22Rv1 (cell line): ENCODE measurements around the gene WDFY4.

Experiments used
- H3K27ac ChIP-seq: fragments of 450-650 bp; 2 replicates; pipeline ENCODE4 v1.5.1; 2017
- ZFX ChIP-seq: fragments of 450-650 bp; IDR thresholded peaks from 2 replicates; pipeline ENCODE4 v1.6.1; 2017; ENCODE audit warnings: antibody characterized with exemption, borderline replicate concordance
- TF ChIP-seq, protein P1 (sequence below): fragments of 450-650 bp; IDR thresholded peaks from 2 replicates; pipeline ENCODE4 v1.5.1; 2017; ENCODE audit warnings: mild to moderate bottlenecking

Gene WDFY4

DNA sequence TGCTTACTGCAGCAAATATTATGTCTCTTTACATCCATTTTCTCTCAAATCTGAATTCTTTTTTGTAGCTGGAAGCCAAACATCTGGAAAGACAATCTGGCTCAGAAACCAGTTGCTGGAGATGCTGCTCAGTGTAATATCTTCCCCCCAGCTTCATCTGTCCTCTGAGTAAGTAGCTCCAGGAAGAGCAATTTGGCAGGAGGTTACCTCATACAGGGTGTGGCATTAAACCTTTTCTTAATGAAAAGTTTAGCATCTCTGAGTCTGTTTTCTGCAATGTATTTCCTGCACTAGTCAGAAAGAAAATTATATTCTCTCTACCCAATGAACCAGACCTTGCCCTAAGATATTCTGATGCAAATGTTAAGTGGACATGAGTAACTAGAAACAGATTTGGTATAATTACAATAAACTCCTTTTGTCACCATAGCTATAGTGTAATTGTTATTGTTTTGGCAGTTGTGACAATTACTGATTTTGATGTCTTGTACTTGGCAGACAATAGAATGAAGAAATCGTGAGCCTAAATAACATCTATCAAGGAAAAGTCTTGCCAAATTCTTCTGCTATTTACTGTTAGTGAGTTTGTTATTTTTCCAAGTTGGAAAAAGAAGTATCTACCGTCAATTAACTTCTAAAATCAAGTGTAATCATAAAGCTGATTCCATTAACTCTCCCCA, 123.3 kb downstream of the WDFY4 start:
- H3K27ac ChIP-seq, result no peak overlapping the region
- TF ChIP-seq, protein P1, sequence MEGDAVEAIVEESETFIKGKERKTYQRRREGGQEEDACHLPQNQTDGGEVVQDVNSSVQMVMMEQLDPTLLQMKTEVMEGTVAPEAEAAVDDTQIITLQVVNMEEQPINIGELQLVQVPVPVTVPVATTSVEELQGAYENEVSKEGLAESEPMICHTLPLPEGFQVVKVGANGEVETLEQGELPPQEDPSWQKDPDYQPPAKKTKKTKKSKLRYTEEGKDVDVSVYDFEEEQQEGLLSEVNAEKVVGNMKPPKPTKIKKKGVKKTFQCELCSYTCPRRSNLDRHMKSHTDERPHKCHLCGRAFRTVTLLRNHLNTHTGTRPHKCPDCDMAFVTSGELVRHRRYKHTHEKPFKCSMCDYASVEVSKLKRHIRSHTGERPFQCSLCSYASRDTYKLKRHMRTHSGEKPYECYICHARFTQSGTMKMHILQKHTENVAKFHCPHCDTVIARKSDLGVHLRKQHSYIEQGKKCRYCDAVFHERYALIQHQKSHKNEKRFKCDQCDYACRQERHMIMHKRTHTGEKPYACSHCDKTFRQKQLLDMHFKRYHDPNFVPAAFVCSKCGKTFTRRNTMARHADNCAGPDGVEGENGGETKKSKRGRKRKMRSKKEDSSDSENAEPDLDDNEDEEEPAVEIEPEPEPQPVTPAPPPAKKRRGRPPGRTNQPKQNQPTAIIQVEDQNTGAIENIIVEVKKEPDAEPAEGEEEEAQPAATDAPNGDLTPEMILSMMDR, result no peak
- TF ChIP-seq ZFX, result no peak

DNA sequence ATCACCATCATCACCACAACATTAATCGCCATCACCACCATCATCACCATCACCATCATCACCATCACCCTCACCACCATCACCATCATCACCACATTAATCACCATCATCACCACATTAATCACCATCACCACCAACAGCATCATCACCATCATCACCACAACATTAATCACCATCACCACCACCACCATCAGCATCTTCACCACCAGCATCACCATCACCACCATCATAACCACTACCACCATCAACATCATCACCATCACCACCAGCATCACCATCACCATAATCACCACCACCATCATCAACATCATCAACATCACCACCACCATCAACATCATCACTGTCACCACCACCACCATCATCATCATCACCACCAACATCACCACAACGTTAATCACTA, 124.6 kb downstream of the WDFY4 start:
- no peak overlapping the region for H3K27ac ChIP-seq
- no peak for TF ChIP-seq ZFX
- TF ChIP-seq, protein P1, result no peak

DNA sequence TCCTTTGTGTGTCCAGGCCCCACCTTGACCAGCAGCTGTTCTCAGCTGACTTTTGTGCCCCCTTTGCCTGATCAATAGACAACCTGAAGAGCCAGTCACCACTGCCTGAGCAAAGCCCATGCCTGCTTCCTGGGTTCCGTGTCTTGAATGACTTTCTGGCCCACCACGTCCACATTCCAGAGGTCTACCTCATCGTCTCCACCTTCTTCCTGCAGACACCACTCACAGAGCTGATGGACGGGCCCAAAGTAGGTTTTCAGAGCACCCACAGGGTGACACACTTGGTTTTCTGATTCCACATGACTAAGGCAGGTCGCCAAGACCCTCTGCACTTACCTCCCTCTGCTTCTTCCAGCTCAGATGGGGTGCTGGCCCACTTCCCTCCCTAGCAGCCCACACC, 126.8 kb downstream of the WDFY4 start:
- no peak overlapping the region for H3K27ac ChIP-seq
- TF ChIP-seq, protein P1, result no peak

DNA sequence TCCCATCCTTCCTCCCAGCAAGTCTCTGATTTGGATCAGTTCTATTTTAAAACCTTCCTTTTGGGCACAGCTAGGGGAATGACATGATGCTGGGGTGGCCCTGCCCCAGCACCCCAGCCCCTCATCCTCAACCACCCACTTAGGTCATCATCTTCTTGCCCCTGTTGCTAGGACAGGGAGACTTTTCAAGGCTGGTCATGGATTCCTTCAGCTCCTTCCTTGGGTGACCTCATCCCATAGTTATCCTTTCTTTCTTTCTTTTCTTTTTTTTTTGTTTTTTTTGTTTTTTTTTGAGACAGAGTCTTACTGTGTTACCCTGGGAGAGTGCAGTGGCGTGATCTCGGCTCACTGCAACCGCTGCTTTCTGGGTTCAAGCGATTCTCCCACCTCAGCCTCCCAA, 127.2 kb downstream of the WDFY4 start:
- TF ChIP-seq ZFX, result no peak
- TF ChIP-seq, protein P1, result no peak
- no peak overlapping the region for H3K27ac ChIP-seq

DNA sequence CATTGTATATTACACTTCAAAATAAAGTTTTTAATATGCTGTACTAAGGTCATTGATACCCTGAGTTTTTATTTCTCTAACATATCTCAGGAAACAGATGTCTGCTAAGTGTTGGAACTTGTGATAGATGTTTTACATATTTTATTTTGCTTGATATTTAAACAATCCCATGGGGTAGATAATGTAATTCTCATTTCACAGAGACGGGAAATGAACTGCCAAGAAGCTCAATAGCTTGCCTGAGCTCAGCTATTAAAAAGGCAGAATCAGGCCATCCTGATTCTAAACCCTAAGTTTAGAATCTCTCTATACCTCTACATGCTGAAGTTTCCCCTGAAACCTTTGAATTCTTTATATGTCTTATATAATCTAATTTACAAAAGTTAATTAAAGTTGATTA, 128.6 kb downstream of the WDFY4 start:
- no peak for TF ChIP-seq ZFX
- H3K27ac ChIP-seq, result no peak overlapping the region

DNA sequence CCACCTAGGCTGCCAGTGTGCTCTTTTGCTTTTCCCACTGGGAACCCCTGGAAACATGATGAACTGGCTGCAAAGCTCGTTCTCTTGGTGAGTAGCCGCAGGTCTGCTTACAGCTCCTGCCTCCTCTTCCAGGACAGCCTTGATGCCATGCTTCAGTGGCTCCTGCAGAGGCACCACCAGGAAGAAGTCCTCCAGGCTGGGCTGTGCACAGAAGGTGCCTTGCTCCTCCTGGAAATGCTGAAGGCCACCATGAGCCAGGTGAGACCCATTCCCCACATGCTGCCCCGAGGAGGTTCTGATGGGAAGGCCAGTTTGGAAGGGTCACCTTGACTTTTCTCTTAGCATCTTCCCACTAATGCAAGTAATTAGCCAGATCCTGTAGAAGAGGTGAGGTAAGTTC, 129.2 kb downstream of the WDFY4 start:
- no peak for TF ChIP-seq ZFX
- TF ChIP-seq, protein P1, result no peak
- H3K27ac ChIP-seq, result no peak overlapping the region

DNA sequence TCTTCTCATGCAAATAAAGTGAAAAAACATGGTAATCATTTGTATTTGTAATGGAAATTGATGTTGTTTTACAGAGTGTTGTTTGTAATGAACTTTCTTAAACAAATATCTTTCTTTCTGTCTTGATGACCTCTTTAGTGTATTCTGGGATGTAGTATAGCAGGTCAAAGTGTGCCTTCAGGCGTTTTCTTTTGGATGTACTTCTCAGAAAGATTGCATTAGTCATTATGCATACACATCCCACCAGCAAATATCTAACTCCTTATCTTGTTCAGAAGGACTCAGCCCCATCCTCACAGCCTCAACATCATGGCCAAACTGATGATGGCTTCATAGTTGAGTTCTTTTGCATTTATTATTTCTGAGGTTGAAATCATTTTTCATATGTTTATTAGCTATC, 130.3 kb downstream of the WDFY4 start:
- H3K27ac ChIP-seq, result no peak overlapping the region
- TF ChIP-seq, protein P1, result no peak
- TF ChIP-seq ZFX, result no peak

DNA sequence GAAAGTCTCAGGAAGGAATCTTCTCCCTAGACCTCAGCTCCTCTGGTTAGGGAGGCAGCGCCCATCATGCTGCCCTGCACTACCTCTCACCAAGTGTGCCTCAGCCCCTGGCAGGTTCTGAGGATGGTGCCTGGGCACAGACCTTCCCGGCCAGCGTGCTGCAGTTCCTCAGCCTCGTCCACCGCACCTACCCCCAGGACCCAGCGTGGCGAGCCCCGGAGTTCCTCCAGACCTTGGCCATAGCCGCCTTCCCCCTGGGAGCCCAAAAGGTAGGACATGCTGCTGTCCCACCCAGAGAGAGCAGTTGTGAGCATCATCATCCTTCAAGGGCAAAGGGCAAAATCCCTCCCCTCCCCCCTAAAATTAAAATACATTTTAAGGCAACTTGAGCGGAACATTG, 132.5 kb downstream of the WDFY4 start:
- no peak overlapping the region for H3K27ac ChIP-seq
- no peak for TF ChIP-seq ZFX
- TF ChIP-seq, protein P1, result no peak
